Activated T-cell treated with anti-CD3 and anti-CD28 coated beads, Interleukin-2, amount 50 U/mL, for 72 hours (primary cell): ENCODE data around the gene IGLON5. TPM values are rescaled to one million over a fixed set of nuclear protein-coding genes. Genes with fewer than 3 reads are reported as not detected.

ENCODE experiments used
- ATAC-seq, 2 donors: fragments of 150-1000 bp; cut with Tn5 transposase; replicated peaks in 1 of 2; 2 replicates each; pipeline ENCODE4 v1.10.0; 2021; ENCODE audit warnings: moderate library complexity in 2 of 2, mild to moderate bottlenecking in 1 of 2
- DNase-seq, 2 donors: peaks; one replicate each; pipeline ENCODE4 v3.0.0; 2021 to 2022; ENCODE audit warnings: mixed read lengths in 1 of 2
- H3K27ac Mint-ChIP-seq: one replicate; pipeline ENCODE4 v1.8.0; 2022; ENCODE audit warnings: mild to moderate bottlenecking, moderate library complexity, mixed read lengths
- H3K27me3 Mint-ChIP-seq: one replicate; pipeline ENCODE4 v1.8.0; 2022; ENCODE audit warnings: low read depth, mixed read lengths
- H3K36me3 Mint-ChIP-seq, 2 donors: one replicate each; pipeline ENCODE4 v1.8.0; 2022; ENCODE audit warnings: mixed read lengths in 2 of 2, mild to moderate bottlenecking in 1 of 2; ENCODE audit not compliant: insufficient read depth in 2 of 2
- H3K4me1 Mint-ChIP-seq: one replicate; pipeline ENCODE4 v1.8.0; 2022; ENCODE audit warnings: low read depth, mixed read lengths
- H3K4me3 Mint-ChIP-seq, 2 donors: one replicate each; pipeline ENCODE4 v1.8.0; 2022; ENCODE audit warnings: mild to moderate bottlenecking in 2 of 2, mixed read lengths in 2 of 2, moderate library complexity in 2 of 2
- H3K9me3 Mint-ChIP-seq, 2 donors: one replicate each; pipeline ENCODE4 v1.8.0; 2022; ENCODE audit warnings: mixed read lengths in 2 of 2
- total RNA-seq, 2 donors: library from RNA; stranded (reverse); gene quantifications; one replicate each; pipeline ENCODE4 v1.2.3, GENCODE V29; 2022

IGLON5 gene
- total RNA-seq, 2 donors from 2014 or later = 0.67 to 1.1 TPM

GRCh38 chr19:51321799-51322198 is 10.4 kb downstream of the IGLON5 start:
- Mint-ChIP-seq H3K36me3 (no peaks in the 10 kb centered on the region), H3K4me3 (no peak overlapping the region), H3K27ac (no peak overlapping the region), H3K9me3 (no peaks in the 10 kb centered on the region), H3K27me3 (peaks cover 45% of the 10 kb centered on the region), H3K4me1 (peaks cover 10% of the 10 kb centered on the region)
- DNase-seq (no peak), ATAC-seq (no peak)

GRCh38 chr19:51323481-51324166 is 12.2 kb downstream of the IGLON5 start:
- H3K27ac Mint-ChIP-seq = no peak overlapping the region
- no peak for ATAC-seq
- H3K9me3 Mint-ChIP-seq = no peaks in the 10 kb centered on the region
- H3K27me3 Mint-ChIP-seq = peaks cover 61% of the 10 kb centered on the region
- no peak for DNase-seq
- no peak overlapping the region for H3K4me3 Mint-ChIP-seq
- H3K36me3 Mint-ChIP-seq = peaks cover 0 to 2% of the 10 kb centered on the region in 2 donors
- H3K4me1 Mint-ChIP-seq = peaks cover 16% of the 10 kb centered on the region

GRCh38 chr19:51324167-51324481 is 12.7 kb downstream of the IGLON5 start:
- H3K36me3 Mint-ChIP-seq = peaks cover 0 to 2% of the 10 kb centered on the region in 2 donors
- H3K27ac Mint-ChIP-seq = no peak overlapping the region
- ATAC-seq (no peak), DNase-seq (no peak)
- peaks cover 60% of the 10 kb centered on the region for H3K27me3 Mint-ChIP-seq
- peaks cover 16% of the 10 kb centered on the region for H3K4me1 Mint-ChIP-seq
- H3K9me3 Mint-ChIP-seq = no peaks in the 10 kb centered on the region
- H3K4me3 Mint-ChIP-seq = no peak overlapping the region

GRCh38 chr19:51325161-51325976 is 13.9 kb downstream of the IGLON5 start:
- H3K4me3 Mint-ChIP-seq = peak overlapping the region in 1 of 2 donors; percentile 9

GRCh38 chr19:51326216-51327065 is 15.0 kb downstream of the IGLON5 start:
- peaks cover 0 to 2% of the 10 kb centered on the region in 2 donors for H3K9me3 Mint-ChIP-seq
- H3K27ac Mint-ChIP-seq = no peak overlapping the region
- H3K4me1 Mint-ChIP-seq = peaks cover 16% of the 10 kb centered on the region
- H3K4me3 Mint-ChIP-seq = peak overlapping the region in 1 of 2 donors; percentile 86
- ATAC-seq (no peak), DNase-seq (no peak)
- peaks cover 76% of the 10 kb centered on the region for H3K27me3 Mint-ChIP-seq
- H3K36me3 Mint-ChIP-seq = peaks cover 2 to 4% of the 10 kb centered on the region in 2 donors

More at GRCh38 chr19:51325161-51325976, 13.9 kb downstream of the IGLON5 start:
- Mint-ChIP-seq H3K36me3 (peaks cover 0 to 2% of the 10 kb centered on the region in 2 donors), H3K27me3 (peaks cover 67% of the 10 kb centered on the region), H3K9me3 (no peaks in the 10 kb centered on the region), H3K27ac (no peak overlapping the region), H3K4me1 (peaks cover 16% of the 10 kb centered on the region)
- peak; percentile 38 for ATAC-seq
- DNase-seq = peak; percentile 30 to 39

GRCh38 chr19:51327066-51328001 is 15.9 kb downstream of the IGLON5 start:
- H3K4me1 Mint-ChIP-seq = peaks cover 16% of the 10 kb centered on the region
- H3K4me3 Mint-ChIP-seq = peak overlapping the region; percentile 66 to 86
- ATAC-seq (peak; percentile 88 to 91), DNase-seq (peak; percentile 71 to 78)
- peaks cover 0 to 2% of the 10 kb centered on the region in 2 donors for H3K9me3 Mint-ChIP-seq
- H3K27ac Mint-ChIP-seq = no peak overlapping the region
- peaks cover 84% of the 10 kb centered on the region for H3K27me3 Mint-ChIP-seq
- H3K36me3 Mint-ChIP-seq = peaks cover 7 to 9% of the 10 kb centered on the region in 2 donors

- no peak for DNase-seq
- H3K36me3 Mint-ChIP-seq = peaks cover 7 to 9% of the 10 kb centered on the region in 2 donors
- no peak for ATAC-seq
- peaks cover 0 to 2% of the 10 kb centered on the region in 2 donors for H3K9me3 Mint-ChIP-seq
- no peak overlapping the region for H3K4me3 Mint-ChIP-seq
- H3K27me3 Mint-ChIP-seq = peaks cover 64% of the 10 kb centered on the region
- H3K4me1 Mint-ChIP-seq = peaks cover 16% of the 10 kb centered on the region
- H3K27ac Mint-ChIP-seq = no peak overlapping the region
Measured at GRCh38 chr19:51329411-51329810, 18.0 kb downstream of the IGLON5 start.

- no peak overlapping the region for H3K27ac Mint-ChIP-seq
- peaks cover 58% of the 10 kb centered on the region for H3K27me3 Mint-ChIP-seq
- H3K9me3 Mint-ChIP-seq = peaks cover 0 to 2% of the 10 kb centered on the region in 2 donors
- H3K4me1 Mint-ChIP-seq = peaks cover 14% of the 10 kb centered on the region
- no peak for ATAC-seq
- H3K36me3 Mint-ChIP-seq = peaks cover 7 to 9% of the 10 kb centered on the region in 2 donors
- no peak overlapping the region for H3K4me3 Mint-ChIP-seq
- DNase-seq = no peak
Measured at GRCh38 chr19:51330366-51330765, 18.9 kb downstream of the IGLON5 start.

GRCh38 chr19:51331193-51331592 is 19.7 kb downstream of the IGLON5 start:
- Mint-ChIP-seq H3K27ac (no peak overlapping the region), H3K4me3 (no peak overlapping the region), H3K9me3 (peaks cover 0 to 2% of the 10 kb centered on the region in 2 donors), H3K27me3 (peaks cover 50% of the 10 kb centered on the region), H3K4me1 (peaks cover 6% of the 10 kb centered on the region), H3K36me3 (peaks cover 7 to 9% of the 10 kb centered on the region in 2 donors)
- DNase-seq (no peak), ATAC-seq (no peak)

GRCh38 chr19:51331716-51332115 is 20.3 kb downstream of the IGLON5 start:
- H3K27me3 Mint-ChIP-seq = peaks cover 45% of the 10 kb centered on the region
- H3K4me3 Mint-ChIP-seq = no peak overlapping the region
- peaks cover 7 to 9% of the 10 kb centered on the region in 2 donors for H3K36me3 Mint-ChIP-seq
- H3K4me1 Mint-ChIP-seq = peaks cover 6% of the 10 kb centered on the region
- DNase-seq (no peak), ATAC-seq (no peak)
- peaks cover 0 to 2% of the 10 kb centered on the region in 2 donors for H3K9me3 Mint-ChIP-seq
- H3K27ac Mint-ChIP-seq = no peak overlapping the region

- Mint-ChIP-seq H3K27me3 (peaks cover 28% of the 10 kb centered on the region), H3K4me1 (peaks cover 4% of the 10 kb centered on the region), H3K4me3 (no peak overlapping the region), H3K9me3 (peaks cover 0 to 2% of the 10 kb centered on the region in 2 donors), H3K36me3 (peaks cover 7% of the 10 kb centered on the region in 2 donors), H3K27ac (no peak overlapping the region)
- no peak for DNase-seq
- ATAC-seq = no peak
Measured at GRCh38 chr19:51333836-51334460, 22.5 kb downstream of the IGLON5 start.
